NCI-H2029 (cell line): ENCODE results near the gene ATE1.
A peak's percentile ranks its signal among the peaks of the same experiment; 100 is the strongest.
"Not testable (repeated sequence)": the region's sequence is repeated elsewhere in the genome, so short reads cannot be mapped to it uniquely, and the experiment has no call there.

Source experiments
- DNase-seq: peaks from one replicate; lab custom pipeline; 2025; lab: John Stamatoyannopoulos, UW

The ATE1 gene

GRCh38 chr10:121788717-121789116 is 139.1 kb downstream of the ATE1 start:
- peak; percentile 46 for DNase-seq

GRCh38 chr10:121788115-121788514 is 139.7 kb downstream of the ATE1 start:
- no peak for DNase-seq

GRCh38 chr10:121787169-121787568 is 140.7 kb downstream of the ATE1 start:
- no peak for DNase-seq

- no peak for DNase-seq
These were observed 144.0 kb downstream of the ATE1 start for GRCh38 chr10:121783782-121784372.

GRCh38 chr10:121781101-121781500 is 146.7 kb downstream of the ATE1 start:
- no peak for DNase-seq

GRCh38 chr10:121774813-121775212 is 153.0 kb downstream of the ATE1 start:
- no peak for DNase-seq

GRCh38 chr10:121774404-121774803 is 153.4 kb downstream of the ATE1 start:
- DNase-seq, result no peak

GRCh38 chr10:121772884-121773283 is 154.9 kb downstream of the ATE1 start:
- no peak for DNase-seq

- no peak for DNase-seq
These were observed 155.4 kb downstream of the ATE1 start for GRCh38 chr10:121772406-121772805.

- DNase-seq, result no peak
These were observed 155.9 kb downstream of the ATE1 start for GRCh38 chr10:121771966-121772365.

GRCh38 chr10:121766426-121766825 is 161.4 kb downstream of the ATE1 start:
- DNase-seq, result no peak

- no peak for DNase-seq
These were observed 162.6 kb downstream of the ATE1 start for GRCh38 chr10:121765204-121765603.

- DNase-seq, result no peak
These were observed 163.4 kb downstream of the ATE1 start for GRCh38 chr10:121764233-121764942.

- DNase-seq, result not testable (repeated sequence)
These were observed 170.6 kb downstream of the ATE1 start for GRCh38 chr10:121757241-121757640.

GRCh38 chr10:121755496-121755895 is 172.3 kb downstream of the ATE1 start:
- not testable (repeated sequence) for DNase-seq

GRCh38 chr10:121754666-121755065 is 173.2 kb downstream of the ATE1 start:
- no peak for DNase-seq

- no peak for DNase-seq
These were observed 173.9 kb downstream of the ATE1 start for GRCh38 chr10:121753726-121754476.

GRCh38 chr10:121751191-121751760 is 176.6 kb downstream of the ATE1 start:
- DNase-seq, result no peak

- DNase-seq, result no peak
These were observed 180.6 kb downstream of the ATE1 start for GRCh38 chr10:121747163-121747775.

- no peak for DNase-seq
These were observed 186.5 kb downstream of the ATE1 start for GRCh38 chr10:121741248-121741792.

- no peak for DNase-seq
These were observed 187.8 kb downstream of the ATE1 start for GRCh38 chr10:121740069-121740468.

GRCh38 chr10:121739114-121739513 is 188.7 kb downstream of the ATE1 start:
- no peak for DNase-seq
